Hematopoietic multipotent progenitor cell treated with erythropoietin and hydrocortisone succinate and interleukin-3 and kit ligand, for 15 days (in vitro differentiated cells): ENCODE measurements around the gene FHOD3.
"Not testable (repeated sequence)": the region's sequence is repeated elsewhere in the genome, so short reads cannot be mapped to it uniquely, and the experiment has no call there.

Experiments
- DNase-seq: peaks from one replicate; pipeline ENCODE4 v3.0.0-alpha.2; 2015; ENCODE audit warnings: low spot score

The FHOD3 gene

GRCh38 chr18:36350839-36351469 is 53.4 kb downstream of the FHOD3 start:
- DNase-seq = no peak

- no peak for DNase-seq
These were observed 54.9 kb downstream of the FHOD3 start for GRCh38 chr18:36352384-36352783.

GRCh38 chr18:36354989-36355388 is 57.5 kb downstream of the FHOD3 start:
- DNase-seq = no peak

GRCh38 chr18:36355511-36355910 is 58.0 kb downstream of the FHOD3 start:
- no peak for DNase-seq

- not testable (repeated sequence) for DNase-seq
These were observed 59.2 kb downstream of the FHOD3 start for GRCh38 chr18:36356741-36357140.

- no peak for DNase-seq
These were observed 60.6 kb downstream of the FHOD3 start for GRCh38 chr18:36358141-36358540.

GRCh38 chr18:36360256-36360909 is 62.9 kb downstream of the FHOD3 start:
- DNase-seq = no peak

GRCh38 chr18:36364911-36365624 is 67.6 kb downstream of the FHOD3 start:
- no peak for DNase-seq

GRCh38 chr18:36365836-36366775 is 68.6 kb downstream of the FHOD3 start:
- no peak for DNase-seq

GRCh38 chr18:36366994-36367839 is 69.7 kb downstream of the FHOD3 start:
- DNase-seq = no peak

GRCh38 chr18:36368889-36369288 is 71.4 kb downstream of the FHOD3 start:
- no peak for DNase-seq

GRCh38 chr18:36372903-36373311 is 75.4 kb downstream of the FHOD3 start:
- no peak for DNase-seq

- no peak for DNase-seq
These were observed 76.7 kb downstream of the FHOD3 start for GRCh38 chr18:36374262-36374661.

- DNase-seq = no peak
These were observed 77.6 kb downstream of the FHOD3 start for GRCh38 chr18:36375118-36375517.

- no peak for DNase-seq
These were observed 78.8 kb downstream of the FHOD3 start for GRCh38 chr18:36376361-36376760.

GRCh38 chr18:36377626-36378025 is 80.1 kb downstream of the FHOD3 start:
- no peak for DNase-seq

GRCh38 chr18:36378205-36378604 is 80.7 kb downstream of the FHOD3 start:
- DNase-seq = no peak

GRCh38 chr18:36379435-36379984 is 82.0 kb downstream of the FHOD3 start:
- no peak for DNase-seq

- DNase-seq = no peak
These were observed 82.8 kb downstream of the FHOD3 start for GRCh38 chr18:36380173-36380827.

- no peak for DNase-seq
These were observed 83.6 kb downstream of the FHOD3 start for GRCh38 chr18:36381075-36381474.
